OCI-LY3 (cell line): ENCODE measurements around the gene DSCAM.

Experiments used
- H2AFZ ChIP-seq: fragments of 200-600, 300-600 bp; shearing (Covaris generic); 2 replicates; pipeline ENCODE4 v1.6.0; 2014; ENCODE audit warnings: antibody characterized with exemption, low read depth, low read length
- H3K27ac ChIP-seq: fragments of 200-600, 300-600 bp; sonication (generic); 2 replicates; pipeline ENCODE4 v1.5.1; 2014; ENCODE audit warnings: mild to moderate bottlenecking, low read length, moderate library complexity, mixed read lengths
- H3K27me3 ChIP-seq: fragments of 200-600, 300-600 bp; sonication (generic); 2 replicates; pipeline ENCODE4 v1.6.1; 2014; ENCODE audit warnings: low read depth, low read length, mixed read lengths
- H3K36me3 ChIP-seq: fragments of 200-600, 300-600 bp; sonication (generic); replicated peaks from 2 replicates; pipeline ENCODE3; 2014; ENCODE audit warnings: low read depth, low read length, mixed read lengths
- H3K4me1 ChIP-seq: fragments of 300-600, 200-600 bp; sonication (generic); 2 replicates; pipeline ENCODE4 v1.6.1; 2014; ENCODE audit warnings: low read length, mixed read lengths
- H3K4me2 ChIP-seq: fragments of 200-600, 300-600 bp; sonication (generic); 2 replicates; pipeline ENCODE4 v1.6.1; 2014; ENCODE audit warnings: low read length, mixed read lengths
- H3K4me3 ChIP-seq: fragments of 300-600, 200-600 bp; sonication (generic); 2 replicates; pipeline ENCODE4 v1.5.1; 2014; ENCODE audit warnings: antibody characterized with exemption, mild to moderate bottlenecking, low read length, moderate library complexity
- H3K79me2 ChIP-seq: fragments of 300-600, 200-600 bp; shearing (Covaris generic); 2 replicates; pipeline ENCODE4 v1.6.1; 2014; ENCODE audit warnings: mild to moderate bottlenecking, low read length, mixed read lengths
- H3K9ac ChIP-seq: fragments of 300-600, 200-600 bp; shearing (Covaris generic); 2 replicates; pipeline ENCODE4 v1.6.0; 2014; ENCODE audit warnings: mild to moderate bottlenecking, low read length, moderate library complexity
- H3K9me3 ChIP-seq: fragments of 200-600, 300-600 bp; shearing (Covaris generic); 2 replicates; pipeline ENCODE4 v1.6.1; 2014; ENCODE audit warnings: low read length, mixed read lengths; ENCODE audit not compliant: insufficient read depth
- H4K20me1 ChIP-seq: fragments of 200-600, 300-600 bp; sonication (generic); 2 replicates; pipeline ENCODE4 v1.6.1; 2016; ENCODE audit warnings: low read length, mixed read lengths; ENCODE audit not compliant: insufficient read depth
- EZH2phosphoT487 ChIP-seq: fragments of 200-600 bp; shearing (Covaris generic); IDR thresholded peaks from 2 replicates; pipeline ENCODE4 v1.6.1; 2018; ENCODE audit warnings: antibody characterized with exemption, mixed run types, low read depth
- TF ChIP-seq, protein P1 (sequence below): fragments of 200-600, 300-600 bp; sonication (generic); IDR thresholded peaks from 2 replicates; pipeline ENCODE4 v1.5.1; 2014; ENCODE audit warnings: antibody characterized with exemption, low read length, low read depth

Gene DSCAM

DNA sequence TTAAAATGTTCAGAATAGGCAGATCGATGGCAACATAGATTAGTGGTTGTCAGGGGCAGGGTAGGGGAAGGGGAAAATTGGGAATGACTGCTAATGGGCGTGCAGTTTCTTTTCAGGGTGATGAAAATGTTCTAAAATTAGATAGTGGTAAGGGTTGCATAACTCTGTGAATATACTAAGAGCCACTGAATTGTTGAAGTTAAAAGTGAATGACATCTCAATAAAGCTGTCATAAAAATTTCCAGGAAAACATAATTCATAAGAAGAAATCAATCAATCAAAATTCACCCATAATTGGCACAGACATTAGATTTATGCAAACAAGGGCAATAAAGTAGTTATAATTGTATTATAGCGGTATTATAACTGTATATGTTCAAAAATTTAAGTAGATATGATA lies 751.5 kb downstream of the DSCAM start:
- no peak for TF ChIP-seq EZH2phosphoT487
- TF ChIP-seq, protein P1, sequence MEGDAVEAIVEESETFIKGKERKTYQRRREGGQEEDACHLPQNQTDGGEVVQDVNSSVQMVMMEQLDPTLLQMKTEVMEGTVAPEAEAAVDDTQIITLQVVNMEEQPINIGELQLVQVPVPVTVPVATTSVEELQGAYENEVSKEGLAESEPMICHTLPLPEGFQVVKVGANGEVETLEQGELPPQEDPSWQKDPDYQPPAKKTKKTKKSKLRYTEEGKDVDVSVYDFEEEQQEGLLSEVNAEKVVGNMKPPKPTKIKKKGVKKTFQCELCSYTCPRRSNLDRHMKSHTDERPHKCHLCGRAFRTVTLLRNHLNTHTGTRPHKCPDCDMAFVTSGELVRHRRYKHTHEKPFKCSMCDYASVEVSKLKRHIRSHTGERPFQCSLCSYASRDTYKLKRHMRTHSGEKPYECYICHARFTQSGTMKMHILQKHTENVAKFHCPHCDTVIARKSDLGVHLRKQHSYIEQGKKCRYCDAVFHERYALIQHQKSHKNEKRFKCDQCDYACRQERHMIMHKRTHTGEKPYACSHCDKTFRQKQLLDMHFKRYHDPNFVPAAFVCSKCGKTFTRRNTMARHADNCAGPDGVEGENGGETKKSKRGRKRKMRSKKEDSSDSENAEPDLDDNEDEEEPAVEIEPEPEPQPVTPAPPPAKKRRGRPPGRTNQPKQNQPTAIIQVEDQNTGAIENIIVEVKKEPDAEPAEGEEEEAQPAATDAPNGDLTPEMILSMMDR = no peak
- Histone ChIP-seq H2AFZ (no peak overlapping the region), H4K20me1 (no peaks in the 10 kb centered on the region), H3K4me1 (no peaks in the 10 kb centered on the region), H3K79me2 (no peaks in the 10 kb centered on the region), H3K4me2 (no peak overlapping the region), H3K27ac (no peak overlapping the region), H3K27me3 (no peaks in the 10 kb centered on the region), H3K9me3 (no peaks in the 10 kb centered on the region), H3K36me3 (no peaks in the 10 kb centered on the region), H3K9ac (no peak overlapping the region), H3K4me3 (no peak overlapping the region)

GRCh38 chr21:40080385-40080784 lies 766.6 kb downstream of the DSCAM start:
- no peaks in the 10 kb centered on the region for H3K27me3 ChIP-seq
- TF ChIP-seq, protein P1 = no peak
- TF ChIP-seq EZH2phosphoT487 = no peak
- H2AFZ ChIP-seq = no peak overlapping the region

DNA sequence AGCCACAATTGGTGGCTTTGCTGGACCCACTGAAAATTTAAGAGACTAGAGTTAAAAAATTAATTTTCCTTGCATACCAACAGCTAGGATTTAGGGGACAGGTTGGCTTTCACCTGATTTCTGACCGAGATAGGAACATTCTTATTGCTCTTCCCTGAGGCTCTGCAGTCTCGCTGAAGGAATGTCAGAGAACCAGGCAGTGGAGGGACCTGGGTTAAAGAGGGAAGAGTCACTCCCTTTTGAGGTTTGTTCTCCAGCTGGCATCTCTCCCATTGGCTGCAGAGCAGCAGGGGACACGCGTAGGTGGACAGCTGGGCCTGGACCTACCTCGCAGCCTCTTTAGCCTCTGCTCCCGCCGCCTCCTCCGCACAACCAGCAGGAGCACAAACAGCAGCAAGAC lies 772.2 kb downstream of the DSCAM start:
- Histone ChIP-seq H3K9ac (no peak overlapping the region), H3K4me3 (no peak overlapping the region), H3K9me3 (no peaks in the 10 kb centered on the region), H2AFZ (no peak overlapping the region), H3K79me2 (no peaks in the 10 kb centered on the region), H3K36me3 (no peaks in the 10 kb centered on the region), H4K20me1 (no peaks in the 10 kb centered on the region), H3K27ac (no peak overlapping the region), H3K27me3 (no peaks in the 10 kb centered on the region), H3K4me2 (no peak overlapping the region), H3K4me1 (no peaks in the 10 kb centered on the region)
- no peak for TF ChIP-seq EZH2phosphoT487
- TF ChIP-seq, protein P1 = no peak

More at GRCh38 chr21:40080385-40080784, 766.6 kb downstream of the DSCAM start:
- Histone ChIP-seq H4K20me1 (no peaks in the 10 kb centered on the region), H3K4me1 (no peaks in the 10 kb centered on the region), H3K4me3 (no peak overlapping the region), H3K9ac (no peak overlapping the region), H3K27ac (no peak overlapping the region), H3K79me2 (no peaks in the 10 kb centered on the region), H3K9me3 (no peaks in the 10 kb centered on the region), H3K36me3 (no peaks in the 10 kb centered on the region), H3K4me2 (no peak overlapping the region)

DNA sequence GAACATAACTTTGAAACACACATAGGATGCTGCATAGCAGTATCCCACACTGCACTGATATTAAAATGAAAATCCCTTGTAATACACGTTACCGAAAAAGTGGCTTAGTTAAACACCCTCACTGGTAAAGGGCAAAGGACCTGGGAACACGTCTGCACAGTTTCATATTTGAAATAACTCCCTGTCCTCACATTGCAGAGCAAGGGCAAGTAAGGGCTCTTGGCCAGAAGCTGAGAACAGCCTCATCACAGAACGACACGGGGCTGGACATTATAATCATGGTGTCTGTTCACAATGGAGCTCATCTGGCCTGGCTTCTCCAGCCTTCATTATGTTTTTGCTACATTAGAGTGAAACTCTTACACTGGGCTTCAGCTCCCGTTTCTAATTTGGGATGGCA lies 772.8 kb downstream of the DSCAM start:
- H3K4me2 ChIP-seq = no peak overlapping the region
- no peaks in the 10 kb centered on the region for H3K79me2 ChIP-seq
- H3K9me3 ChIP-seq = no peaks in the 10 kb centered on the region
- H3K9ac ChIP-seq = no peak overlapping the region
- no peak overlapping the region for H3K27ac ChIP-seq
- H3K36me3 ChIP-seq = no peaks in the 10 kb centered on the region
- no peaks in the 10 kb centered on the region for H3K27me3 ChIP-seq
- no peaks in the 10 kb centered on the region for H3K4me1 ChIP-seq
- no peak overlapping the region for H3K4me3 ChIP-seq
- TF ChIP-seq EZH2phosphoT487 = no peak
- TF ChIP-seq, protein P1 = no peak
- no peak overlapping the region for H2AFZ ChIP-seq
- H4K20me1 ChIP-seq = no peaks in the 10 kb centered on the region
